ENCODE data around the gene OR2T1. TPM values are rescaled to one million over a fixed set of nuclear protein-coding genes. Genes with fewer than 3 reads are reported as not detected.

The OR2T1 gene
- polyA plus RNA-seq, 2 of the 4 experiments (the other 2 are of a cell fraction), result not detected

DNA sequence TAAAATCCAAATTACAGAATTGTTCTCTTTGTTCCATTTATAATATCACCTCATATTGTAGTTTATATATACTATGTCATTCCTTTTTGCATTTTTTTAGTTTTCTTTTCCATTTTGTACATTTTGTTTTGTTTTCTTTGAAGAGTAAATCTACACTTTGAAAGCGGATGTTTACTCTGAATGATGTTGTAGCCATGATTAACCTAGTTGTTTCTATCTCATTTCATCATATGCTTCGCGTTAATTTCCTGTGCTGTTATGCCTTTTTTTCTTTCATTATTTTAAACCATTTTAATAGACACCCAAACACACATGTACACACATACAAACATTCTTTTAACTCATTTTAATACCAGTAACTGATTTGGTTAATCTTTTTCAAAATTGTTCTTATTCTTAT is 22.0 kb upstream of the OR2T1 start:
- WGBS (ENCODE audit: missing lambda C conversion rate), result 0% methylated on average over 3 of the region's 3 CpGs
- Histone ChIP-seq H3K4me2 (no peak overlapping the region), H3K4me1 (no peaks in the 10 kb centered on the region), H3K27ac (no peak overlapping the region), H3K4me3 (no peak overlapping the region), H3K9me3 (no peaks in the 10 kb centered on the region)
- POLR2A ChIA-PET, result no interaction called here
- CTCF ChIA-PET, result no interaction called here
- FAIRE-seq, result no peak
- DNase-seq (ENCODE audit: low read depth in 1 of 2, low spot score in 1 of 2), result no peak
- TF ChIP-seq CBX2 (IDR thresholded peaks at IDR 0.05; ENCODE audit: borderline replicate concordance, low read depth) (no peak), FOSB (CRISPR knock-in tag; IDR thresholded peaks at IDR 0.05) (no peak), NFE2L2 (conservative IDR thresholded peaks at IDR 0.05; ENCODE audit: low read length) (no peak), MAFK (IDR thresholded peaks at IDR 0.05; ENCODE audit: partially characterized antibody) (no peak), EHMT2 (IDR thresholded peaks at IDR 0.05; ENCODE audit: low read depth) (no peak), FOSL2 (IDR thresholded peaks at IDR 0.05) (no peak), FOSL2 (CRISPR knock-in tag; IDR thresholded peaks at IDR 0.05) (no peak), GATA3 (IDR thresholded peaks at IDR 0.05; ENCODE audit: borderline replicate concordance) (no peak), MYC (IDR thresholded peaks at IDR 0.05; ENCODE audit: borderline replicate concordance, low read length) (no peak)
- ATAC-seq, result no peak

DNA sequence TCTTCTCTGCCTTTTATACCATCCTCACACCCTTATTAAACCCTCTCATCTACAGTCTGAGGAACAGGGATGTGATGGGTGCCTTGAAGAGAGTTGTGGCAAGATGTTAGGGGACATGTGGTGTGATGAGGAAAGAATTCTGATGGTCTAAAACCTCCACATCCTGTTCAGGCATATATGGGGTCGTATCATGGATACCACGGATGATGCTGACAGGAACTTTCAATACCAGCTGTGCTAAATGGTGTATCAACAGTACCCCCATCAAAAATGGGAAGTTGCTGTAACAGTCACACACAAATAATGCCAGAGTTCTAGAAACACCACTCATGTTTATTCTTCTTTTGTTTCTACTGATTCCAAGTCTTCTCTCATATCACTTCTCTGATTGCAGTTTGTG is 14.4 kb upstream of the OR2T1 start:
- no peaks in the 10 kb centered on the region for H3K4me1 ChIP-seq
- H3K4me2 ChIP-seq, result no peak overlapping the region
- no peak overlapping the region for H3K27ac ChIP-seq
- CTCF ChIA-PET, result no interaction called here
- WGBS (ENCODE audit: missing lambda C conversion rate), result 2% methylated on average over 2 of the region's 2 CpGs
- POLR2A ChIA-PET, result no interaction called here
- no peaks in the 10 kb centered on the region for H3K9me3 ChIP-seq
- TF ChIP-seq HDAC2 (IDR thresholded peaks at IDR 0.05), result no peak
- no peak for TF ChIP-seq SREBF2 (IDR thresholded peaks at IDR 0.05)
- no peak for TF ChIP-seq CBX8 (IDR thresholded peaks at IDR 0.05)
- no peak for TF ChIP-seq FOXS1 (CRISPR knock-in tag; IDR thresholded peaks at IDR 0.05)
- FAIRE-seq (no peak), DNase-seq (ENCODE audit: low read depth in 1 of 2, low spot score in 1 of 2) (no peak), ATAC-seq (no peak)
- no peak overlapping the region for H3K4me3 ChIP-seq

DNA sequence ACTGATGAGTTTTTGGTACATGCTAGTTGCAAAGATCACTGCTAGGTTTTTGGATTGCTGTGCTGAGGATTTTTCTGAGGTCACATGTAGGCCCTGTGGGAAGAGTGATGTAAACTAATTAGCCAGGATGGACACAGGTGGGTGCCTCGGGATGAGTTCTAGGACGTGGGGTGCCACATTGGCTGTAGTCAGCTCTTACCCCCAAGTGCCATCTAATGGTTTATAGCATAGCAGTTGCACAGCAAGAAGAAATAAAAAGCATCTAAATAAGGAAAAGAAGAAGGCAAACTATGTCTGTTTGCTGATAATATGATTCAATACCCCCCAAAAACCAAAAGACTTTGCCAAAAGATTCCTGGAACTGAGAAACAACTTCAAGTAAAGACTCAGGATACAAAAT is 9.8 kb upstream of the OR2T1 start:
- FAIRE-seq (no peak), ATAC-seq (no peak), DNase-seq (ENCODE audit: low read depth in 1 of 2, low spot score in 1 of 2) (no peak)
- ChIA-PET CTCF (no interaction called here), POLR2A (no interaction called here)
- Histone ChIP-seq H3K4me2 (no peak overlapping the region), H3K4me1 (no peaks in the 10 kb centered on the region), H3K9me3 (no peaks in the 10 kb centered on the region), H3K4me3 (no peak overlapping the region), H3K27ac (no peak overlapping the region)
- 2% methylated on average over 2 of the region's 2 CpGs for WGBS (ENCODE audit: missing lambda C conversion rate)
- TF ChIP-seq NR3C1 (IDR thresholded peaks at IDR 0.05) (no peak), JUNB (IDR thresholded peaks at IDR 0.05) (no peak), EP300 (IDR thresholded peaks at IDR 0.05) (no peak), NPAS2 (CRISPR knock-in tag; IDR thresholded peaks at IDR 0.05; ENCODE audit: borderline replicate concordance) (no peak)
- TF ChIP-seq, protein P1, sequence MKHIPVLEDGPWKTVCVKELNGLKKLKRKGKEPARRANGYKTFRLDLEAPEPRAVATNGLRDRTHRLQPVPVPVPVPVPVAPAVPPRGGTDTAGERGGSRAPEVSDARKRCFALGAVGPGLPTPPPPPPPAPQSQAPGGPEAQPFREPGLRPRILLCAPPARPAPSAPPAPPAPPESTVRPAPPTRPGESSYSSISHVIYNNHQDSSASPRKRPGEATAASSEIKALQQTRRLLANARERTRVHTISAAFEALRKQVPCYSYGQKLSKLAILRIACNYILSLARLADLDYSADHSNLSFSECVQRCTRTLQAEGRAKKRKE (CRISPR knock-in tag; IDR thresholded peaks at IDR 0.05; ENCODE audit: low read depth), result no peak

DNA sequence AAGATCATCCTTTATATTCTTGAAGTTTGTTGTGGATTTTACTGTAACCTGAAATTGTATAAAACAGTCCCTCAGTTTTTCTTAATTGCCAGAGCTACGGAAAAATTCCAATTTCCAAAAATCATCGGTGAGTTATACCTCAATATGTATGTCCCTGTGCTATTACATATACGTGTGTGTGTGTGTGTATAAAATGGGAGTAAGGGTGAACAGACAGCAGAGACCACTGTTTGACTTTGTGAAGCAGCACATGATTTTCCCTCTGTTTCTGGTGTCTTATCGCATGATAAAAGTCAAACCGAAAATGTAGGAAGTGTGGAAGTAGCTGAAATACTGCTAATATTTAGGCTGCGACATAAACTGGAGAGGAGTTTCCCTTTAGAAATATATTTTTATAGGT is 1.2 kb downstream of the OR2T1 start:
- POLR2A ChIA-PET, result no interaction called here
- TF ChIP-seq HOXA7 (CRISPR knock-in tag; IDR thresholded peaks at IDR 0.05) (no peak), FOXS1 (CRISPR knock-in tag; IDR thresholded peaks at IDR 0.05) (no peak), ESRRA (IDR thresholded peaks at IDR 0.05; ENCODE audit: borderline replicate concordance, low read length) (no peak), FOSL2 (IDR thresholded peaks at IDR 0.05) (no peak), FOSL2 (CRISPR knock-in tag; IDR thresholded peaks at IDR 0.05) (no peak), BHLHE40 (IDR thresholded peaks at IDR 0.05; ENCODE audit: low read depth, low read length) (no peak), ZSCAN20 (CRISPR knock-in tag; IDR thresholded peaks at IDR 0.05) (no peak), KDM1A (IDR thresholded peaks at IDR 0.05; ENCODE audit: low read depth) (no peak), SREBF2 (IDR thresholded peaks at IDR 0.05) (no peak), TFCP2L1 (CRISPR knock-in tag; IDR thresholded peaks at IDR 0.05) (no peak)
- TF ChIP-seq, protein P2, sequence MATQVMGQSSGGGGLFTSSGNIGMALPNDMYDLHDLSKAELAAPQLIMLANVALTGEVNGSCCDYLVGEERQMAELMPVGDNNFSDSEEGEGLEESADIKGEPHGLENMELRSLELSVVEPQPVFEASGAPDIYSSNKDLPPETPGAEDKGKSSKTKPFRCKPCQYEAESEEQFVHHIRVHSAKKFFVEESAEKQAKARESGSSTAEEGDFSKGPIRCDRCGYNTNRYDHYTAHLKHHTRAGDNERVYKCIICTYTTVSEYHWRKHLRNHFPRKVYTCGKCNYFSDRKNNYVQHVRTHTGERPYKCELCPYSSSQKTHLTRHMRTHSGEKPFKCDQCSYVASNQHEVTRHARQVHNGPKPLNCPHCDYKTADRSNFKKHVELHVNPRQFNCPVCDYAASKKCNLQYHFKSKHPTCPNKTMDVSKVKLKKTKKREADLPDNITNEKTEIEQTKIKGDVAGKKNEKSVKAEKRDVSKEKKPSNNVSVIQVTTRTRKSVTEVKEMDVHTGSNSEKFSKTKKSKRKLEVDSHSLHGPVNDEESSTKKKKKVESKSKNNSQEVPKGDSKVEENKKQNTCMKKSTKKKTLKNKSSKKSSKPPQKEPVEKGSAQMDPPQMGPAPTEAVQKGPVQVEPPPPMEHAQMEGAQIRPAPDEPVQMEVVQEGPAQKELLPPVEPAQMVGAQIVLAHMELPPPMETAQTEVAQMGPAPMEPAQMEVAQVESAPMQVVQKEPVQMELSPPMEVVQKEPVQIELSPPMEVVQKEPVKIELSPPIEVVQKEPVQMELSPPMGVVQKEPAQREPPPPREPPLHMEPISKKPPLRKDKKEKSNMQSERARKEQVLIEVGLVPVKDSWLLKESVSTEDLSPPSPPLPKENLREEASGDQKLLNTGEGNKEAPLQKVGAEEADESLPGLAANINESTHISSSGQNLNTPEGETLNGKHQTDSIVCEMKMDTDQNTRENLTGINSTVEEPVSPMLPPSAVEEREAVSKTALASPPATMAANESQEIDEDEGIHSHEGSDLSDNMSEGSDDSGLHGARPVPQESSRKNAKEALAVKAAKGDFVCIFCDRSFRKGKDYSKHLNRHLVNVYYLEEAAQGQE (IDR thresholded peaks at IDR 0.05), result no peak
- TF ChIP-seq, protein P3, sequence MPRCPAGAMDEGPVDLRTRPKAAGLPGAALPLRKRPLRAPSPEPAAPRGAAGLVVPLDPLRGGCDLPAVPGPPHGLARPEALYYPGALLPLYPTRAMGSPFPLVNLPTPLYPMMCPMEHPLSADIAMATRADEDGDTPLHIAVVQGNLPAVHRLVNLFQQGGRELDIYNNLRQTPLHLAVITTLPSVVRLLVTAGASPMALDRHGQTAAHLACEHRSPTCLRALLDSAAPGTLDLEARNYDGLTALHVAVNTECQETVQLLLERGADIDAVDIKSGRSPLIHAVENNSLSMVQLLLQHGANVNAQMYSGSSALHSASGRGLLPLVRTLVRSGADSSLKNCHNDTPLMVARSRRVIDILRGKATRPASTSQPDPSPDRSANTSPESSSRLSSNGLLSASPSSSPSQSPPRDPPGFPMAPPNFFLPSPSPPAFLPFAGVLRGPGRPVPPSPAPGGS (IDR thresholded peaks at IDR 0.05), result no peak
- TF ChIP-seq, protein P4, sequence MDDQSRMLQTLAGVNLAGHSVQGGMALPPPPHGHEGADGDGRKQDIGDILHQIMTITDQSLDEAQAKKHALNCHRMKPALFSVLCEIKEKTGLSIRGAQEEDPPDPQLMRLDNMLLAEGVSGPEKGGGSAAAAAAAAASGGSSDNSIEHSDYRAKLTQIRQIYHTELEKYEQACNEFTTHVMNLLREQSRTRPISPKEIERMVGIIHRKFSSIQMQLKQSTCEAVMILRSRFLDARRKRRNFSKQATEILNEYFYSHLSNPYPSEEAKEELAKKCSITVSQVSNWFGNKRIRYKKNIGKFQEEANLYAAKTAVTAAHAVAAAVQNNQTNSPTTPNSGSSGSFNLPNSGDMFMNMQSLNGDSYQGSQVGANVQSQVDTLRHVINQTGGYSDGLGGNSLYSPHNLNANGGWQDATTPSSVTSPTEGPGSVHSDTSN (IDR thresholded peaks at IDR 0.05), result no peak

More for the DNA sequence above, 1.2 kb downstream of the OR2T1 start:
- no peak overlapping the region for H3K4me2 ChIP-seq
- FAIRE-seq, result peak; percentile 100
- H3K4me3 ChIP-seq, result no peak overlapping the region
- H3K4me1 ChIP-seq, result no peaks in the 10 kb centered on the region
- ATAC-seq, result peak in 1 of 2 experiments; percentile 68; a peak in 1 of 6 replicates
- peaks cover 8% of the 10 kb centered on the region; the same call in 2 of the 3 replicates for H3K9me3 ChIP-seq
- no peak overlapping the region for H3K27ac ChIP-seq
- CTCF ChIA-PET, result no interaction called here
- WGBS (ENCODE audit: missing lambda C conversion rate), result 57% methylated on average over 6 of the region's 6 CpGs
- peak; percentile 14 to 30 for DNase-seq (ENCODE audit: low read depth in 1 of 2, low spot score in 1 of 2)

All from A549 (cell line).